ENCODE results near the gene NPTN.
"Not testable (repeated sequence)": the region's sequence is repeated elsewhere in the genome, so short reads cannot be mapped to it uniquely, and the experiment has no call there.

Gene NPTN

DNA sequence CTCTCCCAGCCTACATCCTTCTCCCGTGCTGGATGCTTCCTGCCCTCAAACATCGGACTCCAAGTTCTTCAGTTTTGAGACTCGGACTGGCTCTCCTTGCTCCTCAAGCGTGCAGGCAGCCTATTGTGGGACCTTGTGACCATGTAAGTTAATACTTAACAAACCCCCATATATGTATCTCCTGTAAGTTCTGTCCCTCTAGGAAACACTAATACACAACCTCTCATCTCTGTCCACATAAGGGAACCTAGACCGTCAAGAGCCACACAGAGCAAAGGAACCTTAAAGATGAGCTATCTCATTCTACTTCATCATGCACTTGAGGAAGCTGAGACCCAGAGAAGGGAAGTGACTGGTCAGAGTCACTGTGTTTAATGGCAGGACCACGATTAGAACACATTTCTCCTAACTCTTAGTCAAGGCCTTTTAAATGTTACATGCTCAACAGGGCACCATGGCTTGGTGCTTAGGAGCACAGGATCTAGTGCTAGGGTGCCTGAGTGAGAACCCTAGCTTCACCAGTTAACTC, 50.3 kb downstream of the NPTN start:
- no peaks in the 10 kb centered on the region for H3K9me3 ChIP-seq (ENCODE audit: severe bottlenecking)
- H3K27me3 ChIP-seq (ENCODE audit: insufficient read depth, low read depth, severe bottlenecking): no peaks in the 10 kb centered on the region
- H3K36me3 ChIP-seq: peaks cover 57% of the 10 kb centered on the region
- DNase-seq: no peak
- H3K27ac ChIP-seq: no peak overlapping the region
- TF ChIP-seq CTCF (IDR thresholded peaks at IDR 0.05; ENCODE audit: low read depth, low read length): no peak
- no peak overlapping the region for H3K4me3 ChIP-seq (ENCODE audit: low read depth, low read length)

DNA sequence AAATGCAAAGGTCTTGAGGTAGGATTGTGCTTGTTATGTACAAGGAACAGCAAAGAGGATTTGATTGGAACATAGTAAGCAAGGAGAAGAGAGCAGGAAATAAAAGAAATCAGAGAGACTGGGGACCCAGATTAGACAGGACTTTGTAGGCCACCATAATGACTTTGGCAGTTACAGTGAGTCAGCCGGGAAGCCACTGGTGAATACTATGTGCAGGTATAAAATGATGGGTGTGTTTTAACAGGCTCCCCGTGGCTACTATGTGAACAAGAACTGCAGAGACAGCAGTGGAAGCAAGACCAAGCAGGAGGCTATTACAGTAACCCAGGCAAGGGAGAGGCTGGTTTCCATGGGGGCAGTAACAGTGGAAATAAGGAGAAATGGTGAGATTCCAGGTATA, 55.2 kb downstream of the NPTN start:
- no peak for TF ChIP-seq CTCF (IDR thresholded peaks at IDR 0.05; ENCODE audit: low read depth, low read length)
- no peaks in the 10 kb centered on the region for H3K9me3 ChIP-seq (ENCODE audit: severe bottlenecking)
- no peaks in the 10 kb centered on the region for H3K27me3 ChIP-seq (ENCODE audit: insufficient read depth, low read depth, severe bottlenecking)
- H3K27ac ChIP-seq: no peak overlapping the region
- no peak overlapping the region for H3K4me3 ChIP-seq (ENCODE audit: low read depth, low read length)
- DNase-seq: no peak
- peaks cover 43% of the 10 kb centered on the region for H3K36me3 ChIP-seq

- not testable (repeated sequence) for H3K27ac ChIP-seq; H3K9me3 ChIP-seq (ENCODE audit: severe bottlenecking); DNase-seq; H3K4me3 ChIP-seq (ENCODE audit: low read depth, low read length); H3K27me3 ChIP-seq (ENCODE audit: insufficient read depth, low read depth, severe bottlenecking)
- peaks cover 42% of the 10 kb centered on the region for H3K36me3 ChIP-seq
These were observed 55.6 kb downstream of the NPTN start for GRCh38 chr15:73577593-73577992.

GRCh38 chr15:73575636-73576247, 57.4 kb downstream of the NPTN start:
- no peak for TF ChIP-seq CTCF (IDR thresholded peaks at IDR 0.05; ENCODE audit: low read depth, low read length)
- peaks cover 49% of the 10 kb centered on the region for H3K36me3 ChIP-seq

DNA sequence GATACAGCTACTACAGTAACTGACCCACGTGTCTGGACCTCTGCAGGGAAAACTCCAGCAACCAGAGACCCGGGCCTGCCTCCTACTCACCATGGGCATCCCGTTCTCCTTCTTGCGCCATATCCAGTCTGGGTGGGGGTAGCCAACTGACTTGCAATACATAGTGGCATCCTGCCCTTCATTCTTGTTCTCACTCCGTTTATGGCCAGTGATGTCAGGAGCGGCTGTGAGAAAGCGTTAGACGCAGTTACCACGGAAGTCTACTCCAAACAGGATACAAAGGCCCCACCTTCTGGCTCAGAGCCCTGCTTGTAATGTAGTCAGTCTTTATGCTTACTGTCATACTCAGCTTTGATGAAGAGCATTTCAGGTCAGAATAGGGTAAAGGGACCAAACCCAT, 59.6 kb downstream of the NPTN start:
- peak overlapping the region; percentile 78 for H3K27ac ChIP-seq
- no peak for TF ChIP-seq CTCF (IDR thresholded peaks at IDR 0.05; ENCODE audit: low read depth, low read length)
- peaks cover 62% of the 10 kb centered on the region for H3K36me3 ChIP-seq
- DNase-seq: peak; percentile 42
- H3K9me3 ChIP-seq (ENCODE audit: severe bottlenecking): no peaks in the 10 kb centered on the region
- no peaks in the 10 kb centered on the region for H3K27me3 ChIP-seq (ENCODE audit: insufficient read depth, low read depth, severe bottlenecking)
- H3K4me3 ChIP-seq (ENCODE audit: low read depth, low read length): no peak overlapping the region

More at GRCh38 chr15:73575636-73576247, 57.4 kb downstream of the NPTN start:
- Histone ChIP-seq H3K9me3 (ENCODE audit: severe bottlenecking) (no peaks in the 10 kb centered on the region), H3K27me3 (ENCODE audit: insufficient read depth, low read depth, severe bottlenecking) (no peaks in the 10 kb centered on the region), H3K4me3 (ENCODE audit: low read depth, low read length) (no peak overlapping the region), H3K27ac (no peak overlapping the region)
- DNase-seq: no peak

DNA sequence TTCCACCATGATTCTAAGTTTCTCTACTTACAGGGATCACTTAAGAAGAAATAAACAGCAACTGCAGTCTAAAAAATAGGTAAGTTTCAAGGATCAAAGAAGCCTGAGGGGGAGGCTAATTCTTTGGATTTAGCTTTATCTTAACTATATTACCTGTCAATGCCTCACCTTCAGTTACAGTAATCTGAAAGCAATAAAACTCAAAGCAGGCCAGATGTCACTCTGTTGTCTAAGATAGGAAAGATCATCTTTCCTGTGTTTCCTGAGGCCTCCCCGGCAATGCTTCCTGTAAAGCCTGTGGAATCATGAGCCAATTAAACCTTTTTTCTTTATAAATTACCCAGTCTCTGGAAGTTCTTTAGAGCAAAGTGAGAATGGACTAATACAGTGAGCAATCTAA, 60.2 kb downstream of the NPTN start:
- Histone ChIP-seq H3K9me3 (ENCODE audit: severe bottlenecking) (no peaks in the 10 kb centered on the region), H3K4me3 (ENCODE audit: low read depth, low read length) (no peak overlapping the region; the same call in 1 of the 2 replicates), H3K27ac (peak overlapping the region; percentile 78), H3K36me3 (peaks cover 62% of the 10 kb centered on the region), H3K27me3 (ENCODE audit: insufficient read depth, low read depth, severe bottlenecking) (no peaks in the 10 kb centered on the region)
- peak; percentile 58 for DNase-seq
- TF ChIP-seq CTCF (IDR thresholded peaks at IDR 0.05; ENCODE audit: low read depth, low read length): no peak
